Activated naive CD4-positive, alpha-beta T cell treated with anti-CD3 and anti-CD28 coated beads, Interleukin-2, amount 50 U/mL, for 72 hours (primary cell): Measurements from ENCODE around the gene FRMD1. TPM values are rescaled to one million over a fixed set of nuclear protein-coding genes. Genes with fewer than 3 reads are reported as not detected.
"Not testable (repeated sequence)": the region's sequence is repeated elsewhere in the genome, so short reads cannot be mapped to it uniquely, and the experiment has no call there.

Experiments
- ATAC-seq, 2 donors: fragments of 150-1000 bp; cut with Tn5 transposase; 2 replicates each; pipeline ENCODE4 v1.10.0; 2021; ENCODE audit warnings: mild to moderate bottlenecking in 2 of 2, moderate library complexity in 2 of 2
- DNase-seq, 2 donors: peaks; one replicate each; pipeline ENCODE4 v3.0.0; 2021 to 2022; ENCODE audit warnings: low spot score in 2 of 2
- H3K27ac Mint-ChIP-seq, 2 donors: one replicate each; pipeline ENCODE4 v1.8.0; 2022; ENCODE audit warnings: mild to moderate bottlenecking in 2 of 2, mixed read lengths in 2 of 2
- H3K36me3 Mint-ChIP-seq, 2 donors: one replicate each; pipeline ENCODE4 v1.8.0; 2022; ENCODE audit warnings: mixed read lengths in 2 of 2
- H3K9me3 Mint-ChIP-seq, 2 donors: one replicate each; pipeline ENCODE4 v1.8.0; 2022; ENCODE audit warnings: mixed read lengths in 2 of 2
- total RNA-seq, 2 donors: library from RNA; stranded (reverse); gene quantifications; one replicate each; pipeline ENCODE4 v1.2.3, GENCODE V29; 2022

FRMD1 gene
- total RNA-seq, 2 donors from 2014 or later, result not detected

DNA sequence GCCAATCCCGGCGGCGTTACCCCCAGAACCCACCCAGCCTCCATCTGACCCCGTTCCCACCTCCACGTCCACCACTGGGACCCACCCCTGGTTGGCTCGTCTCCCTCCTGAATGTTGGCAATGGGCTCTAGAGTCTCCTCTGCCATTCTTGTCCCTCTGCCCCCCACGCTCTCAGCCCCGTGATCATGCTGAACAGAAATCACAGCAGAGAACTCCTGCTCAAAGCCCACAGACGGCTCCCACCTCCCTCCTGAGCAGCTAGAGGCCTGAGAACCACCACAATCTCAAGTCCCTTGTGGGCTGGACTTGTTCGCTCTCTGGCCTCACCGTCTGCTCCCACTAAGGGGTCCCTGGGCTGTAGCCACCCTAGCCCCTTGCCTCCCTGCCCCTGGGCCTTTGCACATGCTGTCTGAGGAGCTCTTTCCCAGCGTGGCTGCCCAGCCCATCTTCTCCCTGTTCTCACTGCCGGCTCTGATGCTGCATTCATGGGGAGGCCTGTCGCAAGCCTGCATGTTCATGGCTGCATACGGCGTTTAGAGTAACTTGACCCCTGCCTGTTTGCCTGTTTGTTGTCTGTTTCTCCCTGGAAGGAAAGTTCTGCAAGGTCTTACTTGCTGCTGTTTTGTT lies 11.2 kb upstream of the FRMD1 start:
- no peak overlapping the region for H3K27ac Mint-ChIP-seq
- DNase-seq (no peak), ATAC-seq (no peak)
- H3K9me3 Mint-ChIP-seq, result peaks cover 6 to 7% of the 10 kb centered on the region in 2 donors
- H3K36me3 Mint-ChIP-seq, result peaks cover 0 to 11% of the 10 kb centered on the region in 2 donors

DNA sequence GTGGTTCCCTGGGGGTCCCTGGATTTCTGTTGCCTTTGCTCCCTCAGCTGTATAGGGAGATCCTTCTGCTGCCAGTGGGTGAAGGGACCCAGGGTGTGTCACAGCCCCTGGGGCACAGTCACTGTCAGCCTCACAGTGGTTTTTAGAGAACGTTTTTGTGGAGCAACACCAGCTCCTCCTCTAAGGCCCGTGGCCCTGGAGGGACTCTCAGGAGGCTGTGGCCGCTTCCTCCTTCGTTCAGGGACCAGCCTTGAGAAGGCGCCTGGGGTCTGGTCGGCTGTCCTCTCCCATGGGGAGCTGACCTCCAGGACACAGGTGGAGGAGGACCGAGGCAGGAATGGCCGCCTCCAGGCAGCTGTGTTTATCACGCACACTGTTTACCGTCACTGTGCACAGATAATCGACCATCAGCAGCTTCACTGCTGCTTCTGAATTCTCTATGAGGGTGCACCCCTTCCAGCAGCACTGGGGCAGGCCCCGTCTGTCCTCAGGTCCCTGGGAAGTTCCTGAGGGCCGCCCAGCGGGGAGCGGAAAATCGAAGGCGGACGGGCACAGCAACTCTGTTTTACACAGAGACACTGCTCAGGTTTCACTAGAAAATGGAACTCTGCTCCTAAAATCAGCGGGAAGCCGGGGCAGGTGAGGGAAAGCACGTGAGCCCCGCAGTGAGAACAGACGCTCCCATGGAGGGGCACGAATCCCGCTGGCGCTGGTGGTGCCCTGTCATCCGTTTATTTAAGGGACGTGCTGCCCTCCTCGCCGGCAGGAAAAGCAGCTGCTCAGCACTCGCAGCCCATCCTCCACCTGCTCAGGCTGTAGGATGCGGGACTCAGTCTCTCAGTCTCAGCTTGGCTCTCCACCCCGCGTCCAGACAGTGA lies 10.4 kb upstream of the FRMD1 start:
- peaks cover 6 to 7% of the 10 kb centered on the region in 2 donors for H3K9me3 Mint-ChIP-seq
- H3K27ac Mint-ChIP-seq, result no peak overlapping the region
- ATAC-seq (no peak), DNase-seq (no peak)
- H3K36me3 Mint-ChIP-seq, result peaks cover 0 to 11% of the 10 kb centered on the region in 2 donors

DNA sequence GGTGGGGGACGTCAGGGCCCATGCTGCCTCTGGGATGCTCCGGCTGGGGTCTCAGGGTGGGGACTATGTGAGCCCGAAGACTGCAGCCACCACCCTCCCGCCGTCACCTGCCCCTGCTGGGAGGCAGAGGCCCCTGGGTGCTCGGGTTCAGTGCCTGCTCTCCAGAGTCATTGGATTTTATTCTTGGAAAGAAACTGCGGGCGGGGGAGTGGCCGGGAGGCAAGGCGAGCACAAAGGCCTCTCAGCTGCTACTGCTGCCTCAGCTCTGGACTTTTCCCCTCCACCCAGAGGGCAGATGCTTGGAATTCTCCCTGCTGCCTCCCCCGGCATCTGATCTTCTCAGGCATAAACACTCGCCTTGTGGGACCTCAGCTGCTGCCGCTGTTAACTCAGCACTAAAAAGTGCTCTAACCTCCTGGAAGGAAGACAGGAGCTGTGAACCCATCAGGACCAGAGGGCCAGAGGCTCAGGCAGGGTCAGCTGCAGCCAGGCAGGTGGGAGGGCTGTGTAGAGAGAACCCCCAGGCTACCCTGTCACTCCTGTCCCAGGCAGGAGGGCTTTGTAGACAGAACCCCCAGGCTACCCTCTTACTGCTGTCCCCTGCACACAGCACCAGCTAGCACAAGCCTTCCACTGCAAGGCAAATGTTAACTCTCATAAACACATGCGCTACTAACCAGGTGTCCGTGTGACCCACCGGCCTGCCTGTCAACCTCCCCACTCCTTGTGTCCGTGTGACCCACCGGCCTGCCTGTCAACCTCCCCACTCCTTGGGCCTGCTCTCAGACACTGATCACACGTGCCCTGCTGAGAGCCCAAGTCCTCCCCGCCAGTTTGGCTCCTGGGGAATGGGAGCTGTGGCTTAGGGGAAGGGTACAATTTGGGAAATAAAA lies 9.4 kb upstream of the FRMD1 start:
- no peak overlapping the region for H3K27ac Mint-ChIP-seq
- H3K36me3 Mint-ChIP-seq, result peaks cover 0 to 11% of the 10 kb centered on the region in 2 donors
- DNase-seq (no peak), ATAC-seq (no peak)
- peaks cover 6 to 7% of the 10 kb centered on the region in 2 donors for H3K9me3 Mint-ChIP-seq

DNA sequence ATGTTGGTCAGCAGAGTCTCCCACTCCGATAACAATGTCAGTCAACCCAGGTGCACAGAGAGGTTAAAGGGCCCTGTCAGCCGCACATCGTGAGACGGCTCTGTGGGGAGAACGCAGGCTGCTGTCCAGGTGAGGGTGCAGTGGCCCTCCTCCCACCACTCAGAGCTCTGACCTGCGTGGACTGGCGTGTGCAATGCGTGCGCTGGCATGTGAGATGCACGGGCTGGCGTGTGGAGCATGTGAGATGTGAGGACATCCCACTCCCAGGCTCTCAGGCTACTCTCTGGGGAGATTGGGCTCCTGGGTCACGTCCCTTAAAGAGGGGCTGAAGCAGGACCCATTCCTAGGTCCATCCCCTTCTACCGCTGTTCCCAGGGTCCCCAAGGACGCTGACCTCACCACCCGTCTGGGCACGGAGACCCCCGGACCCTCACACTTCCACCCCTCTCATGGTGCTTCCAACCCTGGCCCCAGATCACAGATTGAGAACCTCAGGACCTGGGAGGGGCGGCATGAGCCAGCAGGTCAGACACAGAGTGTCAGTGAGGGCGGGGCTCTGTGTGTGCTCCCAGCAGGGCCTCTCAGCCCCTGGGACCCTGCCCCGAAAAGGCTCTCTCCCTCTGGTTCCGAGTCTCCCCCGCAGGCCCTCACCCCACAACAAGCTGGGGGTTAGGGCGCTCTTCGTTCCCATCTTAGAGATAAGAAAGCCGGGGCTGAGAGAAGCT lies 8.6 kb upstream of the FRMD1 start:
- Mint-ChIP-seq H3K36me3 (peaks cover 0 to 8% of the 10 kb centered on the region in 2 donors), H3K9me3 (peaks cover 6 to 7% of the 10 kb centered on the region in 2 donors), H3K27ac (no peak overlapping the region)
- ATAC-seq, result no peak
- no peak for DNase-seq

DNA sequence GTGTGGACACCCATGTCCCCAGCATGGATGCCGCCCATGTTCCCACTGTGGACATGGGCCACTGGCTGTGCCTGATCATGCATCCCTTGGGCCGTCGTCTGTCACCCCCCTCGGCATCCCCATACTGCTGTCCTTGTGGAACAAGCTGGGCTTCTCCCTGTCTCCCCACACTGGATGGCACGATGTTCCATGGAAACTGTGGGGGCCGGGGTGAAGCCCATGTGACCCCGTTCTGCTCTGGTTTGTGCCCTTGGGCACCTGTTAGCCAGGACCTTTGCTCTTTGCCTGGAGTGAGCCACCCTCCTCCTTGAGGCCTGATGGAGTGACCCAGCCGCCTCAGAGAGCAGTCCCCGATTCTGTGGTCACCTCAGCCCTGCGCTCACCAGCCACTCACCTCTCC lies 7.6 kb upstream of the FRMD1 start:
- H3K36me3 Mint-ChIP-seq, result no peaks in the 10 kb centered on the region
- no peak for DNase-seq
- H3K9me3 Mint-ChIP-seq, result peaks cover 0 to under 1% of the 10 kb centered on the region in 2 donors
- no peak for ATAC-seq
- H3K27ac Mint-ChIP-seq, result no peak overlapping the region

DNA sequence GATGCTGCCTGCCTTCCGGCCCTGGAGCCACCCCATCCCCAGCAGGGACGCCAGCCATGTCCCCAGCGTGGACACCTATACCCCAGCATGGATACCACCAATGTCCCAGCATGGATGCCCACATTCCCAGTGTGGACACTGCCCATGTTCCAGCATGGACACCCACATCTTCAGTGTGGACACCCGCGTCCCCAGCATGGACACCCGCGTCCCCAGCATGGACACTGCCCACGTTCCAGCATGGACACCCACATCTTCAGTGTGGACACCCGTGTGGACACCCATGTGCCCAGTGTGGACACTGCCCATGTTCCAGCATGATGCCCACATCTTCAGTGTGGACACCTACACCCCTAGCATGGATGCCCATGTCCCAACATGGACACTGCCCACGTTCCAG lies 7.1 kb upstream of the FRMD1 start:
- no peak overlapping the region for H3K27ac Mint-ChIP-seq
- no peak for DNase-seq
- no peak for ATAC-seq
- H3K36me3 Mint-ChIP-seq, result no peaks in the 10 kb centered on the region
- H3K9me3 Mint-ChIP-seq, result no peaks in the 10 kb centered on the region

DNA sequence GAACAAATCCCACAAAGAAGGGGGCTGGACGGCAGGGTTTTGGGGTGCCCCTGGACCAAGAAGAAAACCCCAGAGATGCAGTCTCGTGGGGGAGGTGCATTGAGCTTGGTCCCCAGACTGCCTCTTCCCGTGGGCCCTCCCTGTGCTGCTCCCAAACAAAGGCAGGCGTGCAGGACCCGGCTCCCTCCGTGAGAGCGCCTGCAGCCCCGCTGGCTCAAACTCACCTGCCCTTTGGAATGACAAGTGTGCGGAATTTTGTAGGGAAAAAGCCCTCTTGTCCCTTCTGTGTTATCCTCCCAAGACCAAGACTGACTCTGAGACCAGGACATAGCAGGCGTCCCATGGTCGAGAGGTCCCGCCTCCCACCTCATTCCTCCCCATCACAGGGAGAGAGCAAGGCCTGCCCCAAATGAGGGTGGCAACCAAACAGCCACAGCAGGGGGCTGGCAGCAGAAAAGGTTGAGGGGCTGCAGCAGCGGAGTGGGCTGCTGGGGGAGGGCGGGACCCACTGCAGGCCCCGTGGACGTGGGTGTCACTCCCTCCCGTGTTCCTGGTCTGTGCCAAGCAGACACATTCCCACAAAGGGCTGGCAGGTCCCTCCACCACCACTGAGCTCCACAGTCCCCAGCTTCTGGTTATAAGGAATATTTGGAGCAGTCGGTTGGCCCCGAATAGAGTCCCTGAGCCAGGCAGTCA lies 5.6 kb upstream of the FRMD1 start:
- H3K36me3 Mint-ChIP-seq, result no peaks in the 10 kb centered on the region
- no peaks in the 10 kb centered on the region for H3K9me3 Mint-ChIP-seq
- H3K27ac Mint-ChIP-seq, result no peak overlapping the region
- ATAC-seq (no peak), DNase-seq (no peak)

DNA sequence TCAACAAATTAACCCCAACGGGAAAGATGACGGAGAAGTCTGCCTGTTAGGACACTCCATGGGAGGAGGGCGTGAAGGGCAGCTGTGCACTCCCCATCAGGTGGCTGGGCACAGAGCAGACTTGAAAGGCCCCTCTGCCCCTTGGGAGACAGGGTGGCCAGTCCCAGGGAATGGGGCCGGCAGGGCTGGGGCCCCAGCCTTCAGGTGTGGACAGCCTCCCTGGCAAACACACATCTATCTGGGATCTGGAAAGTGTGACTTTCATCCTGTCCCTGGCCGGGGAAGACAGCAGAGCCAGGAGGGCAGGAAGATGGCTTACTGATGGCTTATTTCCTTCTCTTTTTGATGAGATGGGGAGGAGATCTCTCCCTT lies 4.5 kb upstream of the FRMD1 start:
- no peak for DNase-seq
- H3K9me3 Mint-ChIP-seq, result no peaks in the 10 kb centered on the region
- no peaks in the 10 kb centered on the region for H3K36me3 Mint-ChIP-seq
- no peak overlapping the region for H3K27ac Mint-ChIP-seq
- no peak for ATAC-seq

DNA sequence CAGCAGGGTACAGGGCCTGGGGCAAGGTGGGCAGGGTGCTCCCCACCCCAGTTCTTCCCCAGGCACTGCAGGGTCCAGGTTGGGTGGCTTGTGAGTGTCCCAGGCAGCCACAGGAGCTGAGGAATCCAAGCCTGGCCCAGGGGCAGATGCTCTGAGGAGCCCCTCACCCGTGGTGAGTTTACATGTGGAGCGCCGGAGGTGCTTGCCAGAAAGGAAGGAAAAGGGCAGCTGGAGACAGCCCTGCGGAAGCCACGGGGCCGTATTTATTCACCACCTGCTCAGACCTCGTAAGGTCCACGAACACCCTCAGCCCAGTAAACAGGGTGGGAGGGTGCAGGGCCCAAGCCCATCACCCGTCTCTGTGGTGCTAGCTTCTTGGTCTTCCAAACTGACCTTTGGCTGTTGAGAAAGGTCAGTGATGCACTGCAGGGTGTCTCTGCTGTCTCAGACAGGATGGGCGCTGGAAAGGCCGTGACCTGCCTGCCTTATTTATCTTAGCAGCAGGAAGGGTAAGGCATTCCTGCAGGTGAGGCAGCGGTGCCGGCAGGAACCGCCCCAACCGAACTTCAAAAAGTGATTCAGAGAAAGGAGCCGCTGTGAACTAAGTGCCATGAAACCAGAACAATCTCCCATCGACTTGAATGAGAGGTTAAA lies 4.0 kb upstream of the FRMD1 start:
- H3K36me3 Mint-ChIP-seq, result no peaks in the 10 kb centered on the region
- no peak for DNase-seq
- no peak overlapping the region for H3K27ac Mint-ChIP-seq
- ATAC-seq, result no peak
- no peaks in the 10 kb centered on the region for H3K9me3 Mint-ChIP-seq

DNA sequence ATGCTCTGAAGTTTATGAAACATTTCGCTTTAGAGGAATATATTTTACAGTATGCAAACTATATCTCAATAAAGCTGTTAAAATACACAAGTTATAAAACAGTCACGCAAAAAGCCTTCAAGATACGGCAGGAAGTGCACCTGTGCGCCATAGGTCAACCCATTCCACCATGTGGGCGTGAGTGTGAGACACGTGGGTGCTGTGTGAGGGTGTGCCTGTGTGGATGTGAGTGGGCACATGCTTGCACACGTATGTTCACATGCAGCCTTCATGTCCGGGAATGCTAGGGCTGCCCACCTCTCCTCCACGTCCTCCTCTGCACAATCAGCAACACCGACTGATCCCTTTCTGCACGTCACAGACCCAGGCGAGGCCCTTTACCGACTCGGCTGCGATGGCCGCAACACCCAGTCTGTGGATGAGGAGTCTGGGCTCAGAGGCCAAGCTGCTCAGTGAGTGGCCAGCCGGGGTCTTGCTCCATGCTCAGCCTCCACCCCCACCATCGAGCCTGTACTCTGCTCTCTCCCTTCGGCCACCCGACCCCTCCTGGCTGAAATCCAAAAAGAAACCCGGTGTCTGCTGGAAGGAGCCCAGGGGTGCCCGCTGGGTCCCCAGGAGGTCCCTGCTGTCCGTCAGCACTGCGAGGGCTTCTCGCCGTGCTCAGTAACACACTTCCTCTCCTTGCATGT lies 3.0 kb upstream of the FRMD1 start:
- ATAC-seq (no peak), DNase-seq (no peak)
- H3K27ac Mint-ChIP-seq, result no peak overlapping the region
- H3K9me3 Mint-ChIP-seq, result no peaks in the 10 kb centered on the region
- no peaks in the 10 kb centered on the region for H3K36me3 Mint-ChIP-seq

DNA sequence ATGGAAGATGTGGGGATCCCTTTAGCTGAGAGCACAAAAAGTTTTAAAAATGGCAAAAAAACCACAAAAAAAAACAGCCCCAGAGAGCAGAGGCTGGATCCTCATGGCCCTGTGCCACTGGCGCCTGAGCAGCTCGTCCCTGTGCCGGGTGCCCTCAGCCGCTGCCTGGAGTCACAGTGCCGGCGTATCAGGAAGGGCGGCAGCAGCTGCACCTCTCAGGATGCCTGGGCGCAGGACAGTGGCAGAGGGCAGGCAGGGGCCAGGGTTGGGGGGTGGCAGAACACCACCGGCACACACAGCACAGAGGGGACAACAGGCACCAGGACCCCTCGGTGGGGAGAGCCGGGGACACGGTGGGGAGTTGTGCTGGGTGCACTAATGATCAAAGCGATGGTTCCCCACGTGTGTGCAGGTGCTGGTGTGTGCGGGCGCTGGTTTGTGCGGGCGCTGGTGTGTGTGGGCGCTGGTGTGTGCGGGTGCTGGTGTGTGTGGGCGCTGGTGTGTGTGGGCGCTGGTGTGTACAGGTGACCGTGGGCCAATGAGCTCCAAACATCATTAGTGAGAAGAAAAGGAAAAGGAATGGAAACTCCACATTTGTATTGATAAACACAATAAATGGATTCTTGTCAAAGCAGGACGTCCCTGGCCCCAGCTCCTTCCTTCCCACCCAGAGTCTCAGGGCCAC lies 1.5 kb upstream of the FRMD1 start:
- no peaks in the 10 kb centered on the region for H3K9me3 Mint-ChIP-seq
- ATAC-seq, result no peak
- no peak overlapping the region for H3K27ac Mint-ChIP-seq
- DNase-seq, result no peak
- H3K36me3 Mint-ChIP-seq, result no peaks in the 10 kb centered on the region

DNA sequence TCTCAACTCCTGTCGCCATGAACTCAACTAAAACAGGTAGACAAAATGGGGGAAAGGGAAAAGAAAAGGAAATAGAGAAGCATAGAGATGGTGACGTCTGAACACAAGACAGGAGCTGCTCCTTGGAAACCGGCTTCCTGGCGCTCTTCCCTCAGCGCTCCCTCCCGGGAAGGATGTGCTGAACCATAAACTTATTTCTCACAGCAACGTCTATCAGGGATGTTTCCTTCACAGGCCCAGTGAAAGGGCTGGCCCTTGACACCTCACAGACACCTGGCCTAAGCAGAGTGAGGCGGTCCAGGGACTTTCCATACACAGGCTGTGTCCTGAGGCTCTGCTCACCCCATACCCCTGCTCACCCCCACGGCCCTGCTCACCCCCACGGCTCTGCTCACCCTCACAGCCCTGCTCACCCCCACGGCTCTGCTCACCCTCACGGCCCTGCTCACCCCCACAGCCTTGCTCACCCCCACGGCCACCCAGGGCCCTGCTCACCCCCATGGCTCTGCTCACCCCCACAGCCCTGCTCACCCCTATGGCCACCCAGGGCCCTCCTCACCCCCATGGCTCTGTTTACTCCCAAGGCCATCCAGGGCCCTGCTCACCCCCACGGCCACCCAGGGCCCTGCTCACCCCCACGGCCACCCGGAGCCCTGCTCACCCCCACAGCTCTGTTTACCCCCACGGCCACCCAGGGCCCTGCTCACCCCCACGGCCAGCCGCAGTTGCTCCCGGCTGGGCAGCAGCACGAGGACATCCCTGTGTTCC lies 653 bp downstream of the FRMD1 start:
- H3K27ac Mint-ChIP-seq, result no peak overlapping the region
- no peaks in the 10 kb centered on the region for H3K9me3 Mint-ChIP-seq
- DNase-seq (no peak), ATAC-seq (no peak)
- no peaks in the 10 kb centered on the region for H3K36me3 Mint-ChIP-seq

DNA sequence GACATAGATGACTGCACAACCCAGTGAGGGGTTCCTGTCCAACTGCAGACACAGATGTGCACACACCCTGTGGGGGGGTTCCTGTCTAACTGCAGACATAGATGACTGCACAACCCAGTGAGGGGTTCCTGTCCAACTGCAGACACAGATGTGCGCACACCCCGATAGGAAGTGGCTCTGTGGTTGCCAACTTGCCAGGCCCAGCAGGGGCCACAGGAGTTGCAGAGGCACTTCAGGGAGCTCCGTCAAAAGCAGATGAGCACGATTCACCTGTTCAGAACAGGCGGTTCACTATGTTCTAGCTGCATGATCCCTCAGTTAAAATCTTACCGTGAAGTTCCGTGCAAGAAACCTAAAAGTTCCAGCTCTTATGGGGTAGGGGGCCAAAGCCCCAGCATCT lies 1.6 kb downstream of the FRMD1 start:
- DNase-seq, H3K27ac Mint-ChIP-seq, H3K36me3 Mint-ChIP-seq, ATAC-seq, H3K9me3 Mint-ChIP-seq: not testable (repeated sequence)

DNA sequence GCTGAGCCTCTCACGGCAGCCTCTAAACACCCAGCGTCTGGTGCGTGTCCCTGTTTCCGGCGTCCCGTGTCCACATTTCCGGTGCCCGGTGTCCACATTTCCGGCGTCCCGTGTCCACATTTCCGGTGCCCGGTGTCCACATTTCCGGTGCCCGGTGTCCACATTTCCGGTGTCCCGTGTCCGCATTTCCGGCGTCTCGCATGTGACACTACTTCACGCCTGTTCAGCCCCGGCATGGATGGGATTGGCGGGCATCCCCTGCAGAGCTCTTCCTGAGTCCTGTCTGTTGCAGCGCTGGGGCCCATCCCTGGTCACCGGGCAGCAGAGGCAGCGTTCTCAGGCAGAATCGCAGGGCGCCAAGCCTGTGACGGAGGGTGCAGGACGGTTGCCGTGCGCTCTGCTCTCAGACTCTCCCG lies 3.2 kb downstream of the FRMD1 start:
- H3K27ac Mint-ChIP-seq, result no peak overlapping the region
- DNase-seq, result no peak
- ATAC-seq, result no peak
- H3K9me3 Mint-ChIP-seq, result no peaks in the 10 kb centered on the region
- no peaks in the 10 kb centered on the region for H3K36me3 Mint-ChIP-seq
